Transverse colon (tissue), 4 donors: ENCODE data around the gene NT5DC1. TPM values are rescaled to one million over a fixed set of nuclear protein-coding genes. Genes with fewer than 3 reads are reported as not detected.

Source experiments
- DNase-seq: peaks from one replicate; pipeline ENCODE4 v3.0.0-alpha.2; 2019
- H3K27ac ChIP-seq, 4 donors: fragments of 200-600 bp; sonication (generic); 2 replicates each; pipeline ENCODE4 v1.5.1; 2016 to 2018; ENCODE audit warnings: inconsistent platforms in 4 of 4
- H3K27me3 ChIP-seq: fragments of 200-600 bp; sonication (generic); 2 replicates; pipeline ENCODE4 v1.5.1; 2017; ENCODE audit warnings: inconsistent platforms
- H3K36me3 ChIP-seq, 4 donors: fragments of 200-600 bp; sonication (generic); 2 replicates each; pipeline ENCODE4 v1.5.1; 2017 to 2019; ENCODE audit warnings: inconsistent platforms in 4 of 4
- H3K4me1 ChIP-seq, 4 donors: fragments of 200-600 bp; sonication (generic); 2 replicates each; pipeline ENCODE4 v1.5.1; 2017 to 2020; ENCODE audit warnings: inconsistent platforms in 4 of 4
- H3K4me3 ChIP-seq, 4 donors: fragments of 200-600 bp; sonication (generic); 1 replicate in 1 of 4; 2 replicates in 3 of 4; pipeline versions ENCODE4 v1.5.1 to v1.6.1; 2017 to 2019; ENCODE audit warnings: inconsistent platforms in 4 of 4
- H3K9me3 ChIP-seq, 2 donors: fragments of 200-600 bp; sonication (generic); 2 replicates each; pipeline ENCODE4 v1.5.1; 2017 to 2019; ENCODE audit warnings: inconsistent platforms in 2 of 2
- CTCF ChIP-seq, 5 experiments: fragments of 200-600 bp in 3 of 5; fragments of 450-650 bp in 2 of 5; sonication (generic) in 3 of 5; IDR thresholded peaks; 1 replicate in 2 of 5; 2 replicates in 3 of 5; pipeline ENCODE4 v1.5.1; 2016 to 2017; ENCODE audit warnings: antibody characterized with exemption in 5 of 5, inconsistent platforms in 3 of 5, mild to moderate bottlenecking in 2 of 5, moderate library complexity in 1 of 5
- EP300 ChIP-seq: sonication (generic); formaldehyde crosslinking; IDR thresholded peaks from one replicate; pipeline ENCODE4 v1.6.1; 2017; ENCODE audit warnings: antibody characterized with exemption, low read depth
- POLR2A ChIP-seq: fragments of 450-650 bp; IDR thresholded peaks from one replicate; pipeline ENCODE4 v1.6.1; 2016; ENCODE audit warnings: antibody characterized with exemption, mild to moderate bottlenecking, moderate library complexity
- POLR2AphosphoS5 ChIP-seq, 3 donors: sonication (generic); formaldehyde crosslinking; IDR thresholded peaks; one replicate each; pipeline ENCODE4 v1.6.1; 2016; ENCODE audit warnings: antibody characterized with exemption in 3 of 3
- WGBS, 2 donors: methylation state at CpG; one replicate each; pipeline ENCODE4 v1.1.5; 2018; ENCODE audit warnings: low coverage in 1 of 2; 5-methylcytosine and 5-hydroxymethylcytosine counted together
- in situ Hi-C, 4 donors: fragments of 200-750 bp; cut with MboI; loops; one replicate each; pipeline versions ENCODE4 v1.15.0 to v1.15.1; 2017; ENCODE audit warnings: low sequenced_read_pairs in 3 of 4, low pct_ligation_motif_present in 1 of 4, low pct_unique_long_range_greater_than_20kb in 1 of 4
- intact Hi-C: fragments of 100-400 bp; cut with DNase I; formaldehyde crosslinking; loops from one replicate; pipeline ENCODE4 v1.15.1; 2023; ENCODE audit warnings: low total_unique reads
- total RNA-seq, 4 donors: library from RNA; depleted of rRNA; stranded (reverse); fragments of >200 nt; gene quantifications; one replicate each; pipeline ENCODE4 v1.1.0, GENCODE V29; 2016

NT5DC1 gene
- total RNA-seq, 4 donors from 2014 or later, result 5.4 to 18.6 (median 12.4) TPM

GRCh38 chr6:116073765-116074440, 26.8 kb upstream of the NT5DC1 start:
- H3K4me3 ChIP-seq, result no peak overlapping the region
- intact Hi-C loops, result no loop called here
- no peak for TF ChIP-seq POLR2AphosphoS5 (IDR thresholded peaks at IDR 0.05)
- no peak for TF ChIP-seq EP300
- no peak for TF ChIP-seq POLR2A
- TF ChIP-seq CTCF (IDR thresholded peaks at IDR 0.05), result no peak
- WGBS, 2 donors, result 78% methylated on average over 2 of the region's 2 CpGs; no CpG with 5 or more reads in 1 of the 2 donors
- no peaks in the 10 kb centered on the region for H3K36me3 ChIP-seq
- no peak overlapping the region for H3K27ac ChIP-seq
- in situ Hi-C loops, result no loop called here
- H3K27me3 ChIP-seq, result no peaks in the 10 kb centered on the region
- H3K9me3 ChIP-seq, result no peaks in the 10 kb centered on the region
- peaks cover 0 to 7% (median 0%) of the 10 kb centered on the region in 4 donors for H3K4me1 ChIP-seq
- DNase-seq, result no peak

GRCh38 chr6:116074732-116075390, 25.8 kb upstream of the NT5DC1 start:
- in situ Hi-C loops, result no loop called here
- no peaks in the 10 kb centered on the region for H3K27me3 ChIP-seq
- DNase-seq, result no peak
- peaks cover 0 to 7% (median 0%) of the 10 kb centered on the region in 4 donors for H3K4me1 ChIP-seq
- TF ChIP-seq POLR2A (no peak), POLR2AphosphoS5 (IDR thresholded peaks at IDR 0.05) (no peak), EP300 (no peak)
- H3K9me3 ChIP-seq, result no peaks in the 10 kb centered on the region
- intact Hi-C loops, result no loop called here
- no peaks in the 10 kb centered on the region for H3K36me3 ChIP-seq
- H3K4me3 ChIP-seq, result no peak overlapping the region
- no peak overlapping the region for H3K27ac ChIP-seq
- 92 to 100% methylated on average over 2 of the region's 2 CpGs for WGBS, 2 donors

GRCh38 chr6:116078522-116078921, 22.1 kb upstream of the NT5DC1 start:
- DNase-seq, result no peak
- TF ChIP-seq POLR2AphosphoS5 (IDR thresholded peaks at IDR 0.05), result no peak
- TF ChIP-seq POLR2A, result no peak
- TF ChIP-seq CTCF (IDR thresholded peaks at IDR 0.05), result no peak
- intact Hi-C loops, result no loop called here
- Histone ChIP-seq H3K27ac (no peak overlapping the region), H3K4me1 (no peaks in the 10 kb centered on the region), H3K27me3 (no peaks in the 10 kb centered on the region), H3K4me3 (no peak overlapping the region), H3K9me3 (no peaks in the 10 kb centered on the region), H3K36me3 (no peaks in the 10 kb centered on the region)
- in situ Hi-C loops, result no loop called here
- 68 to 80% methylated on average over 3 of the region's 3 CpGs for WGBS, 2 donors

GRCh38 chr6:116078945-116079344, 21.7 kb upstream of the NT5DC1 start:
- intact Hi-C loops, result no loop called here
- no peak overlapping the region for H3K4me3 ChIP-seq
- H3K4me1 ChIP-seq, result no peaks in the 10 kb centered on the region
- TF ChIP-seq CTCF (IDR thresholded peaks at IDR 0.05) (no peak), POLR2AphosphoS5 (IDR thresholded peaks at IDR 0.05) (no peak), EP300 (no peak), POLR2A (no peak)
- WGBS, 2 donors, result 98 to 100% methylated on average over 3 of the region's 3 CpGs
- H3K27me3 ChIP-seq, result no peaks in the 10 kb centered on the region
- DNase-seq, result no peak
- H3K9me3 ChIP-seq, result no peaks in the 10 kb centered on the region
- no peak overlapping the region for H3K27ac ChIP-seq
- H3K36me3 ChIP-seq, result no peaks in the 10 kb centered on the region
- in situ Hi-C loops, result no loop called here
